ENCODE results near the gene ZBTB5. TPM values are rescaled to one million over a fixed set of nuclear protein-coding genes. Genes with fewer than 3 reads are reported as not detected.
"Not testable (repeated sequence)": the region's sequence is repeated elsewhere in the genome, so short reads cannot be mapped to it uniquely, and the experiment has no call there.

ZBTB5 gene
- total and polyA plus RNA-seq, 2 donors (not counting 3 experiments of a cell fraction or from before 2014, with no cell fraction given), result 10.0 to 13.7 TPM

- FAIRE-seq; BruUV-seq (replicated peaks); POLR2A ChIA-PET: not testable (repeated sequence)
These were observed 44.8 kb upstream of the ZBTB5 start for GRCh38 chr9:37510053-37510452.

GRCh38 chr9:37509536-37509935, 44.3 kb upstream of the ZBTB5 start:
- no peaks in the 10 kb centered on the region for H3K27me3 ChIP-seq (ENCODE audit: control insufficient read depth in 2 of 2, insufficient read depth in 2 of 2, low read length in 2 of 2)
- no peak overlapping the region for H3K4me2 ChIP-seq (ENCODE audit: insufficient read depth, low read length)
- no peak for TF ChIP-seq MYC (IDR thresholded peaks at IDR 0.05; ENCODE audit: low read depth, low read length)
- TF ChIP-seq, protein P1, sequence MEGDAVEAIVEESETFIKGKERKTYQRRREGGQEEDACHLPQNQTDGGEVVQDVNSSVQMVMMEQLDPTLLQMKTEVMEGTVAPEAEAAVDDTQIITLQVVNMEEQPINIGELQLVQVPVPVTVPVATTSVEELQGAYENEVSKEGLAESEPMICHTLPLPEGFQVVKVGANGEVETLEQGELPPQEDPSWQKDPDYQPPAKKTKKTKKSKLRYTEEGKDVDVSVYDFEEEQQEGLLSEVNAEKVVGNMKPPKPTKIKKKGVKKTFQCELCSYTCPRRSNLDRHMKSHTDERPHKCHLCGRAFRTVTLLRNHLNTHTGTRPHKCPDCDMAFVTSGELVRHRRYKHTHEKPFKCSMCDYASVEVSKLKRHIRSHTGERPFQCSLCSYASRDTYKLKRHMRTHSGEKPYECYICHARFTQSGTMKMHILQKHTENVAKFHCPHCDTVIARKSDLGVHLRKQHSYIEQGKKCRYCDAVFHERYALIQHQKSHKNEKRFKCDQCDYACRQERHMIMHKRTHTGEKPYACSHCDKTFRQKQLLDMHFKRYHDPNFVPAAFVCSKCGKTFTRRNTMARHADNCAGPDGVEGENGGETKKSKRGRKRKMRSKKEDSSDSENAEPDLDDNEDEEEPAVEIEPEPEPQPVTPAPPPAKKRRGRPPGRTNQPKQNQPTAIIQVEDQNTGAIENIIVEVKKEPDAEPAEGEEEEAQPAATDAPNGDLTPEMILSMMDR (IDR thresholded peaks at IDR 0.05; ENCODE audit: extremely low read depth in 1 of 2, insufficient read depth in 1 of 2, low read depth in 1 of 2, low read length in 2 of 2), result no peak
- TF ChIP-seq POLR2A (IDR thresholded peaks at IDR 0.05; ENCODE audit: low read depth, low read length), result no peak
- TF ChIP-seq POLR2AphosphoS5 (IDR thresholded peaks at IDR 0.05; ENCODE audit: insufficient read depth, low read depth, low read length), result no peak
- no peak for TF ChIP-seq GATA2 (IDR thresholded peaks at IDR 0.05; ENCODE audit: insufficient read depth, insufficient read length, low read depth, low read length)
- TF ChIP-seq, protein P2, sequence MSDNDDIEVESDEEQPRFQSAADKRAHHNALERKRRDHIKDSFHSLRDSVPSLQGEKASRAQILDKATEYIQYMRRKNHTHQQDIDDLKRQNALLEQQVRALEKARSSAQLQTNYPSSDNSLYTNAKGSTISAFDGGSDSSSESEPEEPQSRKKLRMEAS (IDR thresholded peaks at IDR 0.05; ENCODE audit: insufficient read depth, insufficient read length), result no peak
- no peak for TF ChIP-seq JUN (IDR thresholded peaks at IDR 0.05; ENCODE audit: borderline replicate concordance, insufficient read depth, insufficient read length, low read depth)
- TF ChIP-seq FOS (IDR thresholded peaks at IDR 0.05; ENCODE audit: borderline replicate concordance, insufficient read depth, low read length), result no peak
- TF ChIP-seq EZH2 (IDR thresholded peaks at IDR 0.05; ENCODE audit: borderline replicate concordance, low read depth, low read length, severe bottlenecking), result no peak
- H3K79me2 ChIP-seq (ENCODE audit: control insufficient read depth, insufficient read depth, low read length), result no peaks in the 10 kb centered on the region
- H3K36me3 ChIP-seq (ENCODE audit: control insufficient read depth in 2 of 2, extremely low read depth in 1 of 2, insufficient read depth in 2 of 2, low read length in 2 of 2), result peaks cover 0 to 2% of the 10 kb centered on the region in 2 experiments
- no peaks in the 10 kb centered on the region for H3K9me3 ChIP-seq (replicated peaks; ENCODE audit: control insufficient read depth, insufficient read depth, low read length)
- H4K20me1 ChIP-seq (replicated peaks; ENCODE audit: control insufficient read depth, extremely low read depth, insufficient read depth, low read length), result no peaks in the 10 kb centered on the region
- H3K9me1 ChIP-seq (replicated peaks; ENCODE audit: control insufficient read depth, extremely low read depth, insufficient read depth, low read length), result no peaks in the 10 kb centered on the region
- BruUV-seq (replicated peaks), result no TSS peak
- dilution Hi-C loops (cut with MboI; ENCODE audit: extremely low pct_ligation_motif_present, low sequenced_read_pairs) (no loop called here), intact Hi-C loops (cut with micrococcal nuclease) (loop anchor here (10.0 kb wide), 1 partner anchor 95 kb away; no protein-coding TSS in a partner anchor)
- H3K27ac ChIP-seq (ENCODE audit: insufficient read depth, low read depth, low read length), result no peak overlapping the region
- CTCF ChIA-PET, result interaction anchor here (1.0 to 2.4 kb wide), 3 partner anchors 11 to 94 kb away, joined by 4 to 12 read pairs (median 4); partner anchors contain the start of gene POLR1E
- H2AFZ ChIP-seq (ENCODE audit: low read depth, low read length), result no peak overlapping the region
- H3K9ac ChIP-seq (replicated peaks; ENCODE audit: extremely low read depth, insufficient read depth, low read length), result no peak overlapping the region
- no peak for FAIRE-seq
- no peak overlapping the region for H3K4me3 ChIP-seq (replicated peaks in 1 of 3; ENCODE audit: insufficient read depth in 1 of 3, low read depth in 1 of 3, low read length in 3 of 3)
- POLR2A ChIA-PET, result no interaction called here
- no peak for DNase-seq (ENCODE audit: low read depth, low spot score)
- no peaks in the 10 kb centered on the region for H3K4me1 ChIP-seq (ENCODE audit: control insufficient read depth, extremely low read depth, insufficient read depth, low read length)

More at GRCh38 chr9:37510053-37510452, 44.8 kb upstream of the ZBTB5 start:
- H3K4me1 ChIP-seq (ENCODE audit: control insufficient read depth, extremely low read depth, insufficient read depth, low read length); H3K9me1 ChIP-seq (replicated peaks; ENCODE audit: control insufficient read depth, extremely low read depth, insufficient read depth, low read length); H3K9me3 ChIP-seq (replicated peaks; ENCODE audit: control insufficient read depth, insufficient read depth, low read length); intact Hi-C loops (cut with micrococcal nuclease); H4K20me1 ChIP-seq (replicated peaks; ENCODE audit: control insufficient read depth, extremely low read depth, insufficient read depth, low read length); H3K9ac ChIP-seq (replicated peaks; ENCODE audit: extremely low read depth, insufficient read depth, low read length); H3K27me3 ChIP-seq (ENCODE audit: control insufficient read depth in 2 of 2, insufficient read depth in 2 of 2, low read length in 2 of 2); H3K4me3 ChIP-seq (replicated peaks in 1 of 3; ENCODE audit: insufficient read depth in 1 of 3, low read depth in 1 of 3, low read length in 3 of 3); H3K4me2 ChIP-seq (ENCODE audit: insufficient read depth, low read length); H3K27ac ChIP-seq (ENCODE audit: insufficient read depth, low read depth, low read length); dilution Hi-C loops (cut with MboI; ENCODE audit: extremely low pct_ligation_motif_present, low sequenced_read_pairs); H3K79me2 ChIP-seq (ENCODE audit: control insufficient read depth, insufficient read depth, low read length); DNase-seq (ENCODE audit: low read depth, low spot score); H3K36me3 ChIP-seq (ENCODE audit: control insufficient read depth in 2 of 2, extremely low read depth in 1 of 2, insufficient read depth in 2 of 2, low read length in 2 of 2); H2AFZ ChIP-seq (ENCODE audit: low read depth, low read length): not testable (repeated sequence)
- CTCF ChIA-PET, result interaction anchor here (1.0 kb wide), 1 partner anchor 94 kb away, joined by 4 read pairs; no protein-coding TSS in a partner anchor

Data from endothelial cell of umbilical vein (primary cell).